GM18520 (cell line): Measurements from ENCODE around the gene SLC37A1.

Source experiments
- ATAC-seq: cut with Tn5 transposase; IDR thresholded peaks from one replicate; pipeline ENCODE4 v1.9.1; 2021; ENCODE audit not compliant: unreplicated experiment

Gene SLC37A1

DNA sequence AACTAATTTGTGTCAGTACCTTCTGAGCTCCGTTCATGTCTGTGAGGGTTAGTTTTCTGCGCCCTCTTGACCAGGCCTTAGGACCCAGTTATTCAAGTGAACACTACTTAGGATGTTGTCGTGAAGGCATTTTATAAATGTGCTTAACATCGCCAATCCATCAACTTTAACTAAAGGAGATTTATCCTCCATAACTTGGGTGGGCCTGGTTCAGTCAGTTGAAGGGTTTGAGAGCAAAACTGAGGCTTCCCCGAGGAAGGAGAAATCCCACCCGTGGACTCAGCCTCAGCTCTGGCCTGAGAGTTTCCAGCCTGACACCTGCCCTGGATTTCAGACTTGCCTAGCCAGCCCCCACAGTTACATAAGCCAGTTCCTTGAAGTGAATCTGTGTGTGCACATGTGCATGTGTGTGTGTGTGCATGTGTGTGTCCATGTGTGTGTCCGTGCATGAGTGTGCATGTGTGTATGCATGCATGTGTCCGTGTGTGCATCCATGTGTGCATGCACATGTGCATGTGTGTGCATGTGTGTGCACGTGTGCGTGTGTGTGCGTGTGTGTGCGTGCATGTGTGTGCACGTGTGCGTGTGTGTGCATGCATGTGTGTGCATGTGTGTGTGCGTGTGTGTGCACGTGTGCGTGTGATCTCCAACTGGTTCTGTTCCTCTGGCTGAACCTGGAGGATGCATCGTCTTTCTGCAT is 77.7 kb downstream of the SLC37A1 start:
- ATAC-seq: no peak

DNA sequence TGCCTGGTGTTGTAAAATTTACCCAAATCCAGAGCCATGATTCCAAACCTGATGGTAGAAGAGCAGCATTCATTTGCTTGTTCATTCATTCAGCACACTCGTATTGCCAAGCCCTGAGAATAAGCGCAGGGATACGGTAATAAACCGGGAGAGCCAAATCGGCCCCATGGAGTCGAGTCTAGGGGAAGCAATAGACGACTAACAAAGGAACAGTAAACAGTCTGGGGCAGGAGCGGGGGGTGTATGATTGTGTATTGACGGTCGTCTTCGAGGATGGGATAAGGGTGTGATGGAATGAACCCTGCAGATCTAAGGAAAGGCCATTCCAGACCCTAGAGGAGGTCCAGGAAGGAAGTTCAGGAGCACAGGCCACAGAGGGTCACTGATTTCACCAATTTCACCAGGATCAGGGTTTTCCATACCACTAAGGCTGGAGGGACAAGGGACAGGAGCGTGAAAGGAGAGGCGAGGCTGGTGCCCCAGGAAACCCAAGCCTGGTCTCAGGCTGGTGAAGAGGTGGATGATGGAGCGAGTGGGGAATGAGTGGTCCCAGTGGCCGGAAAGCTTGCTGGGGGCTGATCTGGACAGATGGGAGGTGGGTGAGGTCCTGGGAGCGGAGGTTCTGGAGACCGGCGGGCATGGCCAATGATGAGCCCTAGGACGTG is 78.6 kb downstream of the SLC37A1 start:
- ATAC-seq: no peak

DNA sequence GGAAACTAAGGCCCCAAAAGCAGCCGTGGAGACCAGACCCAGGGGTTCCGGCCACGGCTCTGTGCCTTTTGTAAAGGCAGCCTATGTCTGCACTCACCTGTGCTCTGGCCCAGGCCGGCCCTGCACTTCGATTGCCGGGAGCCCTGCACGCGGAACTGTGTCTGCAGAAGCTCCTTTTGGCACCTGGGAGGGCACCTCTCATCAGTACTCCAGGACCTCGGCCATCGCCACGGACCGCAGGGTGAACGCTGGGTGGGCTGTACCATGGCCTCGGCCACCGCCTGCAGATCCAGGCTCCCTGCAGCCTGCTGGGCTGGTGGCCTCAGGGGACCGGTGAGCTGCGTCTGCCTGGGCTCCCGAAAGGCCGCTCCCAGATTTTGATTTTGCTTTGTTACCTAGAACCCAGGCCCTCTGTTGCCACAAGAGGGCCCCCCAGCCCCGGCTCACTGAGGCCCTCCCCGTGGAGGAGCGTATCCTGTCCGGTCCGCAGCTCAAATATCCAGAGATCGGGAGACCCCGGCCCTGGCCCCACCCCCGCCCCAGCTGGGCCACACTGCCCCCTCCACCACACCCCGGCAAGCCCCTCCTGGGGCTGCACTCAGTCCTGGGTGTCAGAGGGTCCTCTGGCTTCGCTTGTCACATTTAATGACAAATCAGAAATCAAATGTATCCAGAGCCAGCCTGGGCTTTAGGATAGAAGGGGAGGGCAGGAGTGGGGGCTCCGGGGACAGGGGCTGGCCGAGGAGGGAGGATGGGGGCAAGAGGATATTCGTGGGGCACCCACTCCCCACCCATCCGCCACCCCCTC is 79.6 kb downstream of the SLC37A1 start:
- ATAC-seq: no peak

DNA sequence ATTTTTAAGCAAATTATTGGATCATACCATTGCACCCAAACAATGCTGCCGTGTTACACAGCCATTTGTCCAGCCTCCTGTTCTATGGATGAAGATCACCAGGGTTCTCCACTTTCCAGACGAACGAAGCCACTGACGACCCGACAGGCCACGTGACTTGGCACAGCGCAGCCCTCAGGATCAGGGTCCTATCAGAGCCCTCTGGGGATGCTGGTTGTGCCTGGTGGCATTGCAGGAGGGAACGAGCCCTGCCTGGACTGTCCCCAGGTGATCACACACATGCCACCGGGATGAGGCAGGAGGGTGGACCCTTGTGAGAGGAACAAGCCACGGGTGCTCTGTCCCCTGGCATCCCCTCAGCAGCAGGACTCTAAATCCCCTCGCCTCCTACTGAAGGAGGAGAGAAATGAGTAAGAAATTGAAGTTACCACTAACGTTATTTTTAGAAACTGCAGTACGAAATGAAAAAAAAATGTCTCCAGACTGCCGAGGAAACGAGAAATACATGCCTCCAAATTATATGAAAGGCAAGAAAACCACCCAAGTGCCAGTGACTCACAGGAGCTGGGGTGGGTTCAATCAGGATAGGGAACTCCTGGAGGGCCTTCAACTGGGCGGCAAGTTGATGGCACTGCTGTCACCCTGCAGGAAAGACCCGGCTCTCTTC is 81.1 kb downstream of the SLC37A1 start:
- ATAC-seq: no peak

DNA sequence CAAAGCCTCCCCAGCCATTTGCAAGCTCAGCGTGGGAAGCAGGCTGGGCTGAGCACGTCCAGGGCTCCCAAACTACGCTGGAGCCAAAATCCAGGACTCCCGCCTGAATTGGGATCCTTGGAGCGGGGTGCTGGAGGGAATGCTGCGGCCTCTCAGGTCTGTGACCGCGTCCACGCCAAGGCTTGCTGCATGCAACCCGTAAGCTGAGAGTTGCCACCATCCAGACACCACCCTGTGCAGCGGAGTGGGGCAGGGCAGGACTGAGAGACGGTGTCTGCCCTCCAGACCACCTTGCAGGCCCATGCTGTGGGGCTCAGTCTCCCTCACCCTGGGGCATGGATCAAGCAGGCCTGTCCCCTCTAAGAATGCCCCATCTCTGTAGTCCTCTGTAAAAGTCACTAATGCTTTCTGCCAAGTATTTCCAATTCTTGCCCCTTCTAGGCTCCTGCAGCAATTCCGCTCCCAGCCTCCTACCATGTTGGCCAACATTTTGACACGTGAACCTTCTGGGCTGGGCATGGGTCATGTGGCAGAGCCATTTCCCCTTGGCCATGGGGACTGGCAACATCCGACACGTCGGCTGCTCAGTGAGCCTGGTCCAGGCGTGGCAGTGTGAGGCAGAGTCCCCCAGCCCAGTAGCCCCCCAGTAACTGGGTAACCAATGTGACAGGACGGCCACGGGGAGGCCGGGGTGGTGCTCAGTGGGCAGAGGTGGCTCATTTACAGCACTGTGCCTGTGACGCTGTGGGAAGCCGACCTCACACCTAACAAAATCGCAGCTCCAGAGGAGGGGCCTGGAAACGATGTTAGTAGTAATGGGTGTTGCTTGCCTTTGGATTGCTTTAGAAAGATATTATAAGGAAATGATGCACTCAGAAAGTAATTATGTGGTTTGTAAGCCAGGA is 81.9 kb downstream of the SLC37A1 start:
- no peak for ATAC-seq

DNA sequence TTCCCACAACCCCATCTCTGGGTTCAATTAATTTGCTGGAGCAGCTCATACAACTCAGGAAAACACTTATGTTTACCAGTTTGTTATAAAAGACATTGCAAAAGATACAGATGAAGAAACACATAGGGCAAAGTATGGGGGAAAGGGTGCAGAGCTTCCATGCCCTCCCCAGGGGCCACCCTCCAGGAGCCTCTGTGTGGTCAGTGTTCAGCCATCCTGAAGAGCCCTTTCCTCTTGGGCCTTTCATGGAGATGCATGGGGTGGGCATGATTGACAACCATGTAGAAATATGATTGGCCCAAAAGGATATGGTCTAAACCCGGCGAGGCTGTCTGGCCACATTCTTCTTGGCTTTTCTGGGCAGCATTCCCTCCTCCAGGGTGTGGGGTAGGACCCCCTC is 83.0 kb downstream of the SLC37A1 start:
- ATAC-seq: no peak

DNA sequence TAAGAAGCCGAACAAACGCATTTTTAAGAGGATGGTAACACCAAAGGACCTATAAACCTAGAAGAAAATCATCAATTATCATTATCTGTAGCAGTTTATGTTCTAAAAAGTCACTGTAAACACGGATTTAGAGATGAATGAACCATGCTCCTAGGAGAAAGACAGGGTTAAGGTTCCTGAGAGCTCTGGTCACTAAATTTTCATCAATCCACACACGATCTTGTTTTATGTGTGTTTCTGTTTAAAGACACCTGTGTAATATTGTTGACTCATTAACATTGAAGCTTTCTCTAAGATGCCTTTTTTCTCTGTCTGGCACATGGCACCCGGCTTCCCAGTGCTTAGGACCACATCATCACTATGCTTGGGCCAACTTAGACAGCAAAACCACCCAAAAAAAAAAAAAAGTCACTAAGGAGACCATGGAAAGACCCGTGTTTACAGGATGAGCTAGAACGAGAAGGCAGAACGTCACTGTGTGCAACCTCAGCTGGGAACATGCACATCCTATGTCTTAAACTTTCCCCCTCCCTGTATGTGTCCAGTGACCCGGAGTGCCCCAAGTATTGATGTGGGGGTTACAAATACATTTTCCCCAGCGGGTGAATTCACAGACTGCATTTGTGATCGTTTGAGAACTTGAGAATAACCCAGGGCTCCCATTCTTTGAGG is 84.0 kb downstream of the SLC37A1 start:
- ATAC-seq: no peak

DNA sequence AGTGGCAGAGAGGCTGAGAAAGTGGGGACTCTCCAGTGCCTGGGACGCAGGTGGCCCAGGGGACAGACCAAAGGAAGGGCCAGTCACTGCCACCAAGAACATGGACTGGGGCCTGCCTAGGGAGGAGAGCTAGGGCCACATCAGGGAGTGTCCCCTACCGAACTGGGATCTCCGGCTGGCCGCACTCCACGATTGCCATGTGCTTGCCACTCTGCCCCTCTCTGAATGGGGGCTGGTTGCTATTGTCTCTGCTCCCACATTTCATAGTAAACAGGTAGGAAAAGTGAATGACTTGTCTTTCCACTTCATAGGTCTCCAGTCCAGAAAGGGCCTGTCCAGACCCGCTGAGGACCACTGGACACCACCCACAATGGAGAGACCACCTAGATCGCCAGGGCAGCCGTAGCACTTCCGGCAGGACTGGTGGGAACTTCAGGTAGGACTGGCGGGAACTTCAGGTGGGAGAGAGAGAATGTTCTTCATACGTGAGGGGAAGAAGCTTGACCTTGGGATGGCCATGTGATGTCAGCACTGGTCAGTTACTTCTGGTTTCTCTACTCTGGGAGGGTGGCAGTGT is 84.6 kb downstream of the SLC37A1 start:
- no peak for ATAC-seq

DNA sequence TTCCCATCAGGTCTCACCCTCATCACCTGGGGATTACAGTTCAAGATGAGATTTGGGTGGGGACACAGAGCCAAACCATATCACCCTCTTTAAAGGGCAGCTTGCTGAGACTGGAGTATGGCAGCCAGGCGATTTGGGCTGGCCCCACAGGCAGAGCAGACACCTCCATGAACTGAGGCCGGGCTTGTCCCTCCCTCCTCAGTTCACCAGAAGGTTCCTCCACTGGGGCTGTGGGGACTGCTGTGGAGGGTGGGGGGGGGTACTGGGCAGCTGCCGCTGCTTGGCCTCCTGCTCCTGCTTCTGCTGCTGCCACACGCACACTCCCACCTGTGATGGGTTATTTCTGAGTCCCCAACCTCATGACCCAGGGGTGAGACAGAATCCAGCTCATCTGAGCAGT is 85.8 kb downstream of the SLC37A1 start:
- no peak for ATAC-seq

DNA sequence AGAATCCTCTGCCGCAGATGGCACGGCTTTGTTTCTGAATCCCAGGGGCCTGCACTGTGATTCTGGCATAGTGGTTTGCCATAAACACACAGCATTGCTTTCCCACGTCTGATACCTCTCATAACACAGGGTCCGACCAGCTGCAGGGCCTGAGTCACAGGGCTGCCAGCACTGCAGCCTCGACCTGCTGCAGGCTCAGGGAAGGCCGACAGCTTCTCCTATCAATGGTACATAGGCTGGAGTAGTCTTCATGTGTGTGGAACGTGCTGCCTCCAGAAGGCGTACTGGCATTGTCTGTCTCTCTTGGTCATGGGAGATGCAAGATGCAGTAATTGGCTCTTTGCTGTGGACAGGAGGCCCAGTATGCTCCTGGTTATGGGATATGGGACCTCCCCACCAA is 86.3 kb downstream of the SLC37A1 start:
- ATAC-seq: no peak

DNA sequence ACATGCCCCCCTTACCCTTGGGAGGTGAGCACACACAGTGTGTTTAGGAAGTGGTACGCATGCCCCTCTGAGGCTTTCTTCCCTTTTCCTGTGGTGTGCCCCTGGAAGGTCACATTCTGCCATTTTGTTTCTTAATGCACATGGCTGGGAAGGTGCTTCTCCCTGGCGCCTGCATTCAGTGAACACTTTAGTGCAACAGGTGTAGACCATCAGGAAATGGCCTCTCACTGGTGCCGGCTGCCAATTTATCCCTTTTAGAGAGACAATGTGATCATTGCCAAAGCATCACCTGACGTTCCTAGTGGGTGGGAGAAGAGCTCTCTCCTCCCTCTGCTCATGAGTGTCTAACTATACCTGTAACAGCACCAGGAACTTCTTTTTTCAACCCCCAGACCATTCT is 88.0 kb downstream of the SLC37A1 start:
- ATAC-seq: no peak

DNA sequence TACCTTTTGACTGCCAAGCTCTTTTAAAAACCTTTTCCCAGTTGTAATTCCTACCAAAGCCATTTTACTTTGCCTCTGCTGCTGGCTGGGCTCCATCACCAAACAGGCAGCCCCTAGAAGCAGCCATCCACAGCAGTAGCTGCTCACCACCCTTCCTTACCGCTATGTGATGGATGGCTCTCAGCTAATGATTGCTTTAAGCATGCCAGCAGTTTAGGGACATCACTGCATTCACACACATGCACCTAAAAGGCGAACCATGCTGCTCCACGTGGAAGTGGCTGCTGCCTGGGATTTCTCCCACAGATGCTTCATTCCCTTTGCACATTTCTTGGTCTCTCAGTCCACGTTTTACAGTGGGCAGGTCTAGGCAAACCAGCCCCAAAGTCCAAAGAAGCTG is 93.5 kb downstream of the SLC37A1 start:
- ATAC-seq: no peak

DNA sequence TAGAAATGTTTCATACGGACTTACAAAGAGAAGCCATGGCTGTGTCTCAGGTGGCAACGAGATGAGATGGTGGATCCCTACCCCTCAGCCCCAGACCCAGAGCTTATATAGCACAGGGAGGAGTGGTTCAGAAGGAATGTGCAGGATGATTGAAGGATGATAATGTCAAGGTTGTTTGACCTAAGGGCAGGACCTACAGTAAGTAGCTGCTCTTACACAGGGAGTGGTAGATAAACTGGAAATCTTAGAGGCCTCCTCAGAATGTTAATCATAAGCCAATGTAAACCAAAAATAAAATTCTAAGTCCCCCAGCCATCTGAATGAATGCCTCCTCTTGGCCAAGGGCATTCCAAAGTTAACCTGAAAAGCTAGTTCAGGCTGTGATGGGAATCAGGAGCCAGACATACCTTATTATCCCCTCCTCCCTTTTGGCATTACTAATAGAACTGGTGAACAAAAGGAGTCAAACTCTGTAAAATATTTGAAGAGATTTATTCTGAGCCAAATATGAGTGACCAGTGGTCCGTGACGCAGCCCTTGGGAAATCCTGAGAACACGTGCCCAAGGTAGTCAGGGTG is 94.0 kb downstream of the SLC37A1 start:
- no peak for ATAC-seq

DNA sequence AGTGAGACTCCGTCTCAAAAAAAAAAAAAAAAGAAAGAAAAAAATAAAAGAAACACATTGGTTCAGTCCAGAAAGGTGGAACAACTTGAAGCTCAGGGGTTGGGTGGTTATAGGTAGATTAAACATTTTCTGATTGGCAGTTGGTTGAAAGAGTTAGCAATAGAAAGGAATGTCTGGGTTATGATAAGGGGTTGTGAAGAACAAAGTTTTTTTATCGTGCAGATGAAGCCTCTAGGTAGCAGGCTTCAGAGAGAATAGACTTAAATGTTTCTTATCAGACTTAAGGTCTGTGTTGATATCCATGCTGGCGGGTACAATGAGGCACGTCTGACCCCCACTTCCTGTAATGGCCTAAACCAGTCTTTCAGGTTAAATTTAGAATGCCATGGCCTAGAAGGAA is 94.8 kb downstream of the SLC37A1 start:
- no peak for ATAC-seq

DNA sequence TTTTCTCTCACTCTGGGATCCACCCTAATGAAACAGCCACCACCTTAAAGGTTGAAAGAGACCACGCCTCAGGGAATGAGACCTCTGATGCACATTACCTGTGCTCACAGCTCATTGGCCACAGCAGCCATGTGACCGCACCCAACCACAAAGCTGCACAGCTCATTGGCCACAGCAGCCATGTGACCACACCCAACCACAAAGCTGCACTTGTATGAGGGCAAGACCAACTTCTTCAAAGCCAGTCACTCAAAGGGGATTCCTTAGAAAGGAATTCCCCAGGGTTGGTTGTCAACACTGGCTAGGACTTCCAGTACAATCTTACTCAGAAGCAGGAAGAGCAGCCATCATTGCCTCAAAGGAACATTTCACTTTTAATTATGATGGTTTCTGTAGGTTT is 96.2 kb downstream of the SLC37A1 start:
- no peak for ATAC-seq

DNA sequence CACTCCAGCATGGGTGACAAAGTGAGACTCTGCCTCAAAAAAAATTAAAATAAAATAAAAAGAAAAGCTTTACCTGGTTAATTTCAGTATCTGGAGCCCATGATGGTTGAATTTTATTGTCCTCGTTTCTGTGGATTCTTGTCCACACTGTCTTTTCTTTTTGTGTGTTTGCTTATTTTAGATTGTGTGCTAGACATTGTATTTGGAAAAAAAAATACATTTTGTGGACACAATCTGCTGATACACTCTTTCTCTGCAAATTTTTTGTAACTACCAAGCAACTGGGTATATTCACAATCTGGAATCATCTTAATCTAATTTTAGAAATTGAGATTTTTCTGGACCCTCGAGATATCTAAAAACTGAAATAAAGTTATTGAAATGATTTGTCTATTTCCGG is 98.2 kb downstream of the SLC37A1 start:
- no peak for ATAC-seq

DNA sequence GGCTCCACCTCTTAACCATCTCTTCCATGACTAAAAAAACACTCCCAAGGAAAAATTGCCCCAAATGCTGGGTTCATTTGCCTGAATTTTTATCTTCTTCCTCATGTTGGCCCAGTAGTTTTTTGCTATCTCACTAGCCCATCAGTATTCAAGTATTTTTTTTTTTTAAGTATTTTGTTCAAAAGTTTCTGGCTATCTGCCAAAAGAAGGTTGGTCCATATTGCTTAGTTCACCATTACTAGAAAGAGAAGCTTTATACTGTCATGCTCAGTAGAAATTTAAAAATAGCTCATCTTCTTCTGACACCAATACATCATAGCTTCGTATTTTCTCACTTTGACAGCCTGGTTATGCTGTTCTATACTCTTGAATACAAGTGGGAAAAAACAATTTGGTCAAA is 98.7 kb downstream of the SLC37A1 start:
- no peak for ATAC-seq

DNA sequence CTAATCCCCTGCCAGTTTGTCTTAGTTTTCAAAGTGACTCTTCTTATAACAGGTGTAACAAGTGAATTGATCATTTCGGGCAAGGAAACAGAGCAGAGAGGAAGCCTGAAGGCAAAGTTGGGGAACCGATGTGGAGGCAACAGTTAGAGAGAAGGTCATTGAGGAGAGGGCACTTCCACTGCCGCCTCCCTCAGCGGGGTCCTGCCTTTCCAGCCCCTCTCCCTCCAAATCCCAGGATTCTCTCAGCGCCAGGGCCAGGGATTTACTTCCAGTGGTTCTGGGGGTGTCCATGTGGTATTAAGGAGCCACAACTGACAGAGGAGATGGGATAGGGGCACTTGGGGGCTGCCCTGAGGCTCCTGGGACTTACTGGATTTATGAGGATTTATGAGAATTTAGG is 100.1 kb downstream of the SLC37A1 start:
- ATAC-seq: no peak

DNA sequence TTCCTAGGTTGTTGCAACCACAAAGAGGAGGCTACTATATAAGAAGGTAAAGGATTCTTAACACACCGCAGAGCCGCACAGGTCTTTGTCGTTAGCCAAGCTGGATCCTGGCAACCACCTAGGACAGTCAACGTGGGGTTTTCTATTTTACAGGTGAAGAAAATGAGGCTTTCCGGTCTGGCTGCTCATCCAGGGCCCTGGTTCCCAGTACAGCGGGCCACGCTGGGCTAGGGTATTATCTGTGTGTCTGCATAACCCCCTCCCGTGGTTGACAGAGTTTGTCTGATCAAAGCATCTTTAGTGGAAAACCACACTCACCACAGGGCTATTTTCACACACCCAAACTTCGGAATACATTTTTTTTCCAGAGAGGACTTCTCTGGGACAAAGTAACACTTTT is 100.7 kb downstream of the SLC37A1 start:
- no peak for ATAC-seq
